ENCODE results near the gene SHISA4. TPM values are rescaled to one million over a fixed set of nuclear protein-coding genes. Genes with fewer than 3 reads are reported as not detected.

Gene SHISA4
- polyA plus RNA-seq, 1 donor from 2014 or later: 1.5 TPM

DNA sequence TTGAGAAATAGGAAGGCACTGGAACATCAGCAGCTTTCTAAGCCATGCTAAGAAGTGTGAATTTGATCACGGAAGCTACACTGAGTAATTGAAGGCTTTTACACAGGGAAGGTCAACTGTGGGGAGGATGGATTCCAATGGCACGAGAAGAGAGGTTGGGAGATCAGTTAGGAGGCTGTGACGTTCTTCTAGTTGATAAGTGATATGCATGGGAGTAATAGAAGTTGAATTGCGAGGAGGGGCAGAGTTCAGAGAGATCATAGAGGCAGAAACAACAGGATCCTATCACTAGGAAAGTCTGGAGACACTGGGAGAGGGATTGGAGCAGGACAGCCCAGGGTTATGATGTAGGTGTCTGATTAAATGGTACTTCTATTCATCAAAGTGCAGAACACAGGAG lies 41.4 kb downstream of the SHISA4 start:
- Histone ChIP-seq H3K27ac (ENCODE audit: low read length) (no peak overlapping the region), H3K4me3 (ENCODE audit: low read length) (no peak overlapping the region), H2AFZ (ENCODE audit: low read depth, low read length) (no peak overlapping the region), H3K36me3 (ENCODE audit: insufficient read depth, low read length) (no peaks in the 10 kb centered on the region), H4K20me1 (ENCODE audit: insufficient read depth) (no peaks in the 10 kb centered on the region), H3K4me2 (ENCODE audit: low read length) (no peak overlapping the region), H3K9ac (ENCODE audit: low read length) (no peak overlapping the region), H3K9me2 (ENCODE audit: insufficient read depth, low read length) (no peaks in the 10 kb centered on the region), H3K27me3 (ENCODE audit: insufficient read depth, low read depth, low read length) (no peaks in the 10 kb centered on the region), H3K9me3 (ENCODE audit: low read length) (no peaks in the 10 kb centered on the region), H3F3A (ENCODE audit: insufficient read depth, low read length, poor library complexity, severe bottlenecking) (no peaks in the 10 kb centered on the region), H3K79me2 (replicated peaks; ENCODE audit: insufficient read depth, low read length) (no peaks in the 10 kb centered on the region)
- TF ChIP-seq TAF1 (IDR thresholded peaks at IDR 0.05; ENCODE audit: low read depth) (no peak), EP300 (conservative IDR thresholded peaks at IDR 0.05; ENCODE audit: poor library complexity, severe bottlenecking) (no peak), SMC3 (conservative IDR thresholded peaks at IDR 0.05; ENCODE audit: poor library complexity) (no peak), RAD21 (conservative IDR thresholded peaks at IDR 0.05) (no peak), POLR2AphosphoS5 (IDR thresholded peaks at IDR 0.05) (no peak), EZH2 (IDR thresholded peaks at IDR 0.05; ENCODE audit: borderline replicate concordance, insufficient read depth, low read length, poor library complexity, severe bottlenecking) (no peak), MXI1 (conservative IDR thresholded peaks at IDR 0.05; ENCODE audit: poor library complexity, severe bottlenecking) (no peak)
- TF ChIP-seq, protein P1, sequence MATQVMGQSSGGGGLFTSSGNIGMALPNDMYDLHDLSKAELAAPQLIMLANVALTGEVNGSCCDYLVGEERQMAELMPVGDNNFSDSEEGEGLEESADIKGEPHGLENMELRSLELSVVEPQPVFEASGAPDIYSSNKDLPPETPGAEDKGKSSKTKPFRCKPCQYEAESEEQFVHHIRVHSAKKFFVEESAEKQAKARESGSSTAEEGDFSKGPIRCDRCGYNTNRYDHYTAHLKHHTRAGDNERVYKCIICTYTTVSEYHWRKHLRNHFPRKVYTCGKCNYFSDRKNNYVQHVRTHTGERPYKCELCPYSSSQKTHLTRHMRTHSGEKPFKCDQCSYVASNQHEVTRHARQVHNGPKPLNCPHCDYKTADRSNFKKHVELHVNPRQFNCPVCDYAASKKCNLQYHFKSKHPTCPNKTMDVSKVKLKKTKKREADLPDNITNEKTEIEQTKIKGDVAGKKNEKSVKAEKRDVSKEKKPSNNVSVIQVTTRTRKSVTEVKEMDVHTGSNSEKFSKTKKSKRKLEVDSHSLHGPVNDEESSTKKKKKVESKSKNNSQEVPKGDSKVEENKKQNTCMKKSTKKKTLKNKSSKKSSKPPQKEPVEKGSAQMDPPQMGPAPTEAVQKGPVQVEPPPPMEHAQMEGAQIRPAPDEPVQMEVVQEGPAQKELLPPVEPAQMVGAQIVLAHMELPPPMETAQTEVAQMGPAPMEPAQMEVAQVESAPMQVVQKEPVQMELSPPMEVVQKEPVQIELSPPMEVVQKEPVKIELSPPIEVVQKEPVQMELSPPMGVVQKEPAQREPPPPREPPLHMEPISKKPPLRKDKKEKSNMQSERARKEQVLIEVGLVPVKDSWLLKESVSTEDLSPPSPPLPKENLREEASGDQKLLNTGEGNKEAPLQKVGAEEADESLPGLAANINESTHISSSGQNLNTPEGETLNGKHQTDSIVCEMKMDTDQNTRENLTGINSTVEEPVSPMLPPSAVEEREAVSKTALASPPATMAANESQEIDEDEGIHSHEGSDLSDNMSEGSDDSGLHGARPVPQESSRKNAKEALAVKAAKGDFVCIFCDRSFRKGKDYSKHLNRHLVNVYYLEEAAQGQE (IDR thresholded peaks at IDR 0.05; ENCODE audit: borderline replicate concordance): no peak
- TF ChIP-seq, protein P2, sequence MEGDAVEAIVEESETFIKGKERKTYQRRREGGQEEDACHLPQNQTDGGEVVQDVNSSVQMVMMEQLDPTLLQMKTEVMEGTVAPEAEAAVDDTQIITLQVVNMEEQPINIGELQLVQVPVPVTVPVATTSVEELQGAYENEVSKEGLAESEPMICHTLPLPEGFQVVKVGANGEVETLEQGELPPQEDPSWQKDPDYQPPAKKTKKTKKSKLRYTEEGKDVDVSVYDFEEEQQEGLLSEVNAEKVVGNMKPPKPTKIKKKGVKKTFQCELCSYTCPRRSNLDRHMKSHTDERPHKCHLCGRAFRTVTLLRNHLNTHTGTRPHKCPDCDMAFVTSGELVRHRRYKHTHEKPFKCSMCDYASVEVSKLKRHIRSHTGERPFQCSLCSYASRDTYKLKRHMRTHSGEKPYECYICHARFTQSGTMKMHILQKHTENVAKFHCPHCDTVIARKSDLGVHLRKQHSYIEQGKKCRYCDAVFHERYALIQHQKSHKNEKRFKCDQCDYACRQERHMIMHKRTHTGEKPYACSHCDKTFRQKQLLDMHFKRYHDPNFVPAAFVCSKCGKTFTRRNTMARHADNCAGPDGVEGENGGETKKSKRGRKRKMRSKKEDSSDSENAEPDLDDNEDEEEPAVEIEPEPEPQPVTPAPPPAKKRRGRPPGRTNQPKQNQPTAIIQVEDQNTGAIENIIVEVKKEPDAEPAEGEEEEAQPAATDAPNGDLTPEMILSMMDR (IDR thresholded peaks at IDR 0.05; ENCODE audit: poor library complexity, severe bottlenecking): no peak

DNA sequence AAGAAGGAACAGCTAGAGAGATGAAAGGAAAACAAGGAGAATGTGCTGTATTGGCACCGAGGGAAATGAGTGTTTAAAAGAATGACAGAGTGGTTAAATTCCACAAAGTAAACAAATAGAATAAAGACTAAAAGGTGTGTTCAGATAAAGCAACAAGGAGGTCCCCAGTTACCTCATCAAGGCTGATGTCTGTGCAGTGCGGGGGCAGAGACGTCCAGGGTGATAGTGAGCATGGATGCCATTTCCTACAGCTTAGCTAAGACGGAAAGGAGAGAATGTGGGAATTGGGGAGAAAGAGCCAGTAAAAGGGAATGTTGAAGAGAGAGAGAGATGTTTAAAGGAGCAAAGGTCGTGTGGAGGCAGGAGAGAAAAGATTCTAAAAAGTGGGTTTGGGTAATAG lies 42.1 kb downstream of the SHISA4 start:
- H2AFZ ChIP-seq (ENCODE audit: low read depth, low read length): no peak overlapping the region
- no peak overlapping the region for H3K27ac ChIP-seq (ENCODE audit: low read length)
- no peak overlapping the region for H3K4me3 ChIP-seq (ENCODE audit: low read length)
- no peak for TF ChIP-seq SMC3 (conservative IDR thresholded peaks at IDR 0.05; ENCODE audit: poor library complexity)
- TF ChIP-seq, protein P1 (IDR thresholded peaks at IDR 0.05; ENCODE audit: borderline replicate concordance): no peak
- H3K9me3 ChIP-seq (ENCODE audit: low read length): no peaks in the 10 kb centered on the region
- no peaks in the 10 kb centered on the region for H3K27me3 ChIP-seq (ENCODE audit: insufficient read depth, low read depth, low read length)
- H3K79me2 ChIP-seq (replicated peaks; ENCODE audit: insufficient read depth, low read length): no peaks in the 10 kb centered on the region
- no peaks in the 10 kb centered on the region for H3F3A ChIP-seq (ENCODE audit: insufficient read depth, low read length, poor library complexity, severe bottlenecking)
- no peaks in the 10 kb centered on the region for H4K20me1 ChIP-seq (ENCODE audit: insufficient read depth)
- no peak overlapping the region for H3K4me2 ChIP-seq (ENCODE audit: low read length)
- no peak overlapping the region for H3K9ac ChIP-seq (ENCODE audit: low read length)
- no peaks in the 10 kb centered on the region for H3K36me3 ChIP-seq (ENCODE audit: insufficient read depth, low read length)
- H3K9me2 ChIP-seq (ENCODE audit: insufficient read depth, low read length): no peaks in the 10 kb centered on the region
